Right lung (tissue), 10 donors: ENCODE data around the gene NXNL2. TPM values are rescaled to one million over a fixed set of nuclear protein-coding genes. Genes with fewer than 3 reads are reported as not detected.

Experiments used
- DNase-seq, 2 donors: peaks; one replicate each; pipeline ENCODE4 v3.0.0-alpha.2; 2013
- long read RNA-seq, 8 donors: transcript quantifications; one replicate each; lab custom pipeline, GENCODE V29; 2026
- polyA plus RNA-seq, 5 donors: library from polyadenylated mRNA; unstranded; fragments of 120-200 nt; gene quantifications; one replicate each; pipeline versions ENCODE4 v1.2.1 to v1.2.3, GENCODE V29; 2013; ENCODE audit warnings: inconsistent platforms in 1 of 5, low replicate concordance in 1 of 5; ENCODE audit not compliant: insufficient read length in 5 of 5, insufficient read depth in 1 of 5

NXNL2 gene
- polyA plus RNA-seq = 1 to 10 TPM in 1 of 5 donors, under 1 TPM in 4; 0.55 to 1.2 (median 0.95) TPM
- long read RNA-seq, donor 1, partial matches to known transcripts = 0 of 1 reads
- long read RNA-seq, donor 1, other reads (novel, unspliced or antisense) = 0 of 1 reads
- long read RNA-seq, donor 2 = 0 reads
- long read RNA-seq, donor 3 = 0 reads
- long read RNA-seq, donor 4 = 0 reads
- long read RNA-seq, donor 5 = 0 reads
- long read RNA-seq, donor 6 = 0 reads
- long read RNA-seq, donor 7 = 0 reads
- long read RNA-seq, donor 8 = 0 reads

DNA sequence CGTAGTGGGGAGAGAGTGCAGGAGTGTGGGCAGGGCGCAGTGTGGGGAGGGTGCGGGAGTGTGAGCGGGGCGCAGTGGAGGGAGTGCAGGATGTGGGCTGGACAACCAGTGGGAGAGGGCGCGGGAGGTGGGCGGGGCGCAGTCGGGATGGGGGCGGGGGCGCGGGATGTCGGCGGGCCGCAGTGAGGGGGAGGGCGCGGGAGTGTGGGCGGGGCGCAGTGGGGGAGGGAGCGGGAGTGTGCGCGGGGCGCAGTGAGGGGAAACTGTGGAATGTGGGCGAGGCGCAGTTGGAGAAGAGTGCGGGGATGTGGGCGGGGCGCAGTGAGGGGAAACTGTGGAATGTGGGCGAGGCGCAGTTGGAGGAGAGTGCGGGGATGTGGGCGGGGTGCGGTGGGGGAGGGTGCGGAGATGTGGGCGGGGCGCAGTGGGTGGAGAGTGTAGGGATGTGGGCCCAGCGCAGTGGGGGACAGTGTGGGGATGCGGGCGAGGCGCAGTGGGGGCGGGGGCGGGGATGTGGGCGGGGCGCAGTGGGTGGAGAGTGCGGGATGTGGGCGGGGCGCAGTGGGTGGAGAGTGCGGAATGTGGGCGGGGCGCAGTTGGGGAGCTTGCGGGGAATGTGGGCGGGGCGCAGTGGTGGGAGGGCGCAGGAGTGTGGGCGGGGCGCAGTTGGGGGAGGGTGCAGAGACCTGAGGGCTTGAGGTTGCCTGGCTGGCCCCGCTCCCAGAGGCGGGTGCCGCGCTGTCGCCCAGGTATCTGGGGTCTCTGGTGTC lies at the start of gene NXNL2:
Gene NXNL2, plus strand, starts transcription at position 723 of the 770 bp plus-strand sequence. CDS start 257 bp downstream, outside the sequence.
- peak; percentile 46 to 57 for DNase-seq

DNA sequence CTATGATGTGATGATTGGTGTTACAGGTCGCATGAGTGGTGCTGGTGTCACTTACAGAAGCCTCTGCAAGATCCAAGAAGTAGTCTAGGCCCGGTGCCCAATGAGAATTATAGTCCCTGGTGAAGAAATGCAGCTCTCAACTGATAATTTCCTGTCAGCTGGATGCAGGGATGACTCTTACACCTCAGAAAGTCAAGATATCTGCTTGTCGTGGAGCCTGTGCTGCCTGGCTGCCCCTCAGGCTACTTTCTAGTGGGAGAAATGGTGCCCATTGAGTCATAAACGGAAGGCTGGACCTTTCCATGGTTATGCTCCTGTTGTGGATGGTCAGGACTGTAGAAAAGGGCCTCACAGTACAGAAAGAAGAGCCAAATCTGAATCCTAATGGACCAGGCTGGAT lies 46.8 kb upstream of the NXNL2 start:
- DNase-seq = no peak

DNA sequence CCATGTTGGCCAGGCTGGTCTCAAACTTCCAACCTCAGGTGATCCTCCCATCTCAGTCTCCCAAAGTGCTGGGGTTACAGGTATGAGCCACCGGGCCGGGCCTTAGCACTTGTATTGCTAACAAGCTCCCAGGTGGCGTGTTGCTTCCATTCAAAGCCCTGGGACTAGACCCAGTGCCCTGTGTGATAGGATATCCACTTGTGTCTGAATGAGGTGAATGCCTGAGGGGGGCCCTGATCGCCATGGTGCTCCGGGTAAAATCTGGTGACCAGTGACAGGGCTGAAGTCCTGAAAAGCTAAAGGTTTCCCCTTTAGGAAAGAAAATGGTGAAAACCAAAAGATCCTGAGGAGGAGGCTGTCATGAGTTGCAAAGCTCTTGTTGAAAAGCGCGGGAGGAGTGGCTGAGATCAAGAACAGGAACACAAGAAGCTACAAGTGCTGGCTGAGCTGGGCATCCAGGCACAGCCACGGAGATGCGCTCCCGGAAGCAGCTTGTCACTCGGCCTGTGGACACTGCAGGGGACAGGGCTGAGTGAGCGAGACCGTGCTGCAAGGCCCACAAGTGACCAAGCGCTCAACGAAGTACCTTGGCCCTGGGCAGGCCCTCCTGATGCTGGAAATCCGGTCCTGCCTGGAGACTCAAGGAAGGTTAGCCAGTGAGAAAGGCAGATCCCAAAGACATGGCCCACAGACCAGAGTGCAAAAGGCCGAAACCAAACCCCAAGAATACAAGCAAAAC lies 39.8 kb upstream of the NXNL2 start:
- no peak for DNase-seq

DNA sequence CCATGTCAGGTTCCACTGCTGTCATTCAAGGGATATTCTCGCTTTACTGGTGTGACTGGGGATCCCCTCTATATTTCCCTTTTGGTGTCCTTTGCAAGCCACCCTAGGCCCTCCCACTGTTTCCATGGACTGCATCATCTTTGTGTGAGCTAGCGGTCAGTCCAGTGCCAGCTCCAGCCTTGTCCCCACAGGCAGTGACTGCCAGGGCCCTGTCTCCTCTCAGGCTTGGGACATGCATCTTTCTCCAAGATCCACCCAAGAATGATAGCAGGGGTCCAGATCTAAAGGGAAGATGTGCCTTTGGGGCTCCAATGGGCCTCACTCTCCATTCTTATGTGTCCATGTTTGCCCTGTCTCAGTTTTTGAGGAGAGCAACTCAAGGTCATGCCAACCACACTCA lies 37.8 kb upstream of the NXNL2 start:
- DNase-seq = no peak

DNA sequence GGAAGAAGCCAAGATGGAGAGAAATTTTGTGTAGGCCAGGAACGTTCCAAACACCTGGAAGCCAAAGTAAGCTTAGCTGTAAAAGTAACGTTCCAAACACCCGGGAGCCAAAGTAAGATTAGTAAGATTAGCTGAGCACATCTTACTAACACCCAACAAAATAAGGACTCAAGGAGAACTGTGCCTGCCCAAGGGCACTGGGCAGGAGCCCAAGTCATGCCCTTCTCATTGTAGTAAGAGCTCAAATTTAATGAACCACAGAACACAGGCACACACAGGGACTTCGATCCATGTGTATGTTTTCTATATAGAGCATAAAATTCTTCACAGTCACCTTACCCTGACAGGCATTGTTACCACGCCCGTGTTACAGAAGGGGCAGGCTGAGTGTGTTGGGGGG lies 36.1 kb upstream of the NXNL2 start:
- DNase-seq = no peak

DNA sequence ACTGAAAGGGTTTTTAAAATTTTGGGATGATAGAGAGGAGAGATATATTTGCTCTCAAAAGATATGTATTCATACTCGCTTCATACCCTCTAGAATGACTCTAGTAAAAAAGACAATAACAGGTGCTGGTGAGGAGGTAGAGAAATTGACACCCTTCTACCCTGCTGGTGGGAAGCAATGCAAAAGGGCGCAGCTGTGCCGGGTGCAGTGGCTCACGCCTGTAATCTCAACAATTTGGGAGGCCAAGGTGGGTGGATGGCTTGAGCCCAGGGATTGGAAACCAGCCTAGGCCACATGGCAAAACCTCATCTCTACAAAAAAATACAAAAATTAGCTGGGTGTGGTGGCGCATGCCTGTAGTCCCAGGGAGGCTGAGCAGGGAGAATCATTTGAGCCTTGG lies 33.9 kb upstream of the NXNL2 start:
- DNase-seq = no peak

DNA sequence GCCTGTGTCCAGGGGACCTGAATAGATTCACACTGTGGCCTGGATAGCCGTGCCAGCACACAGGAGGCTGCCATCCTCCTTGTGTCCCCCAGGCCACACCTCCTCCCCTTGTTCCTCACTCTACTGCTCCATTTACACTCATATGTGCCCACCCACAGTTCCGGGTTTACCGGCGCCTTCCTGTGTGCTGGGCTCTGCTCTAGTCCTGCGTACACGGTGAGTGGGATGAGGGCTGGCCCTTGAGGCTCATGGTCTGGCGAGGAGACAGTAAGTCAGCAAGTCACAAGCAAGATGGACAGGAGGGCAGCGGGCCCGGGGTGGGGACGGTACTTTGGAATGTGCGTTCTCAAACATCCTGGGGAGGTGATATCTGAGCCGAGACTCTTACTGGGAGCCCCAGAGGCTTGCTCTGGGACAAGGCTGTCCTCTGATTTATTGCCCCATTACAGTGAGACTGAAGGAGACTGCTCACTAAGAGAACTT lies 32.4 kb upstream of the NXNL2 start:
- no peak for DNase-seq

DNA sequence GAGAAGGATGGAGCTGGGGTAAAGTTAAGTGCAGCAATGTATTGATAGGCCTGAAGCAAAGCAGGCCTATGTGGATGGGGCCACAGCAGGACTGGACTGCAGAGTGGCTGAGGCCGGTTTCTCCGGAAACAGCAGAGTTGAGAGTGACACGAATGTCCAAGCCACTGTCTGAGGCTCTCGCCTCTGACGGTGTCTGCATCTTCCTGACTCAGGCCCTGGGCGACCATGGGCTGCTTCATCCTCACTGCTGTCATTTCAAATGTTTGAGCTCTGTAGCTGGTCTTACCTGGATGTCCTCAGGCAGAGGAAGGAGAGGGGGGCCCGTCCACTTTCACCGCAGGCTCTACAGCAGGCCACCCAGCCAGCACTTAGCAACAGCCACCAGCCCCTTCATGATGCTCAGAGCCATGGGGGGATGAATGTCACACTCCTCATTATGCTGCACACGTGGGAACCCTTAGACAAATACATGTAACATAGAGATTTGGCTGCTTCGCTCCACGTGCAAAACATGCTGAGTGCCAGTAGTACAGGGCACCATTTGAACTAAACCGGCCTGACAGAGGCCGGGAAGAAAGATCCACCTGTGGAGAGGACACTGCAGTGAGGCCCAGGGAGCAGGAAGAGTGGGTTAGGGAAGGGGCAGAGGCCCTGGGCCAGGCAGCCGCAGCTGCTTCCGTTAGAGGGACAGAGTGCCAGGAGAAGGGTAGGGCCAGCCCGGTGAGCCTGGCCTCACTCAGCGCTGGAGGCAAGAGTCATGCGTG lies 31.7 kb upstream of the NXNL2 start:
- no peak for DNase-seq

DNA sequence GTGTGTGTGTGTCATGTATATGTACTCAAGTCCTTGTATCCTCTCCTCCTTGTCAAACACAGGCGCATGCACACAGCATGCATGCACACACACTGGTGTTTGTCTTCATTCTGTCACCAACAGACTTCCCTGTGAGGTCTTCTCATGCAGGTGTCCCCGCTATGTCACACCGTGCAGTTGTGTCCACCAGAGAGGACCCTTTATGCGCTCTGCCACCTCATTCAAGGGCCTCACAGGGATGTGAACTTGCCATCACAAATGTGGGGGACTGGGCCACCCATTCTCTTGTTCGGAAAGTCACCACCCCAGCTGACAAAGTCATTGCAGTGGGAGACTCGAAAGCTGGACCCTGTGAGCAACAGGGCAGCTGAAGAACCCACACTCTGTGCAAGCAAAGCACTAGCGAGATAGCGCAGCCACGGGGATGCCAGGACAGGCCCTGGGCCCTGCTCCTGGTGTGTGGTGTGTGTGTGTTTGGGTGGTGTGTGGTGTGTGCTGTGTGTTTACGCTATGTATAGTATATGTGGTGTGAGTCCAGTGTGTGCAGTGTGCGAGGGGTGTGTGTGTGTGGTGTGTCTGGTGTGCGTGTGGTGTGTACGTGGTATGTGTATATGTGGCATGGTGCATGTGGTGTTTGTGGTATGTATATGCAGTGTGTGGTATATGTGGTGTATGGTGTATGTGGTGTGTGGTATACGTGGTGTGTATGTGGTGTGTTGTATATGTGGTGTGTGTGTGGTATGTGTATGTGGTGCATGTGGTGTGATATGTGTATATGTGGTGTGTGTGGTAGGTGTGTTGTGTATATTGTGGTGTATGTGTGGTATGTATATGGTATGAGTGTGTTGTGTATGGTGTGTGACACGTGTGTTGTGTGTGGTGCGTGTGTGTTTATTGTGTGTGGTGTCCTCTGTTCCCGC lies 30.9 kb upstream of the NXNL2 start:
- DNase-seq = no peak

DNA sequence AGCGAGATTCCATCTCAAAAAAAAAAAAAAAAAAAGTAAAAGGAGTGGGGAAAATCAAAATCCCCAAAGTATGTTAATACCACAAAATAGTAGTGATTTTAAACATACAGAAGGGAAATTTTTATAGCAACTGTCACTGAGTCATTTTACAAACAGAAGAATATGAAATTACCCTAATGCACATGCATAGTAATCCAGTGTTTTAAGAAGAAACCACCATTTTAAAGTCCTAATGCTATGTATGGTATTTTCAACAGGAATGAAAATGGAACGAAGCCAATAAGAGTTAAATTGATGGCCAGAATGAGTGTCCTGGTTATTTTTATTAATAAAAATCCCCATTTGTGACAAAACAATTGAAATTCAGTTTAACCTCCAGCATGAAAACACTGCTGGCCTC lies 26.7 kb upstream of the NXNL2 start:
- DNase-seq = no peak

DNA sequence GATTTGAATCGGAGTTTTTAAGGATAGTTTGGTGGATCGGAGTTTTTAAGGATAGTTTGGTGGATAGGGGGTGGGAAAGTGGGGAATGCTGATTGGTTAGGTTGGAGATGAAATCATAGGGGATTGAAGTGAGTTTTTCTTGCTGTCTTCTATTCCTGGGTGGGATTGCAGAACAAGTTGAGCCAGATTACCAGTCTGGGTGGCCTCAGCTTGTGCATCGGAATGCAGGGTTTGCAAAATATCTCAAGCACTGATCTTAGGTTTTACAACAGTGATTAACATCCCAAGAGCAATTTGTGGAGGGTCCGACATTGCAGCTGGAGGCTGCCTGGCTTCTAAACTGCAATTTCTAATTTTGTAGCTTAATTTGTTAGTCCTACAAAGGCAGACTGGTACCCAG lies 23.1 kb upstream of the NXNL2 start:
- DNase-seq = no peak

DNA sequence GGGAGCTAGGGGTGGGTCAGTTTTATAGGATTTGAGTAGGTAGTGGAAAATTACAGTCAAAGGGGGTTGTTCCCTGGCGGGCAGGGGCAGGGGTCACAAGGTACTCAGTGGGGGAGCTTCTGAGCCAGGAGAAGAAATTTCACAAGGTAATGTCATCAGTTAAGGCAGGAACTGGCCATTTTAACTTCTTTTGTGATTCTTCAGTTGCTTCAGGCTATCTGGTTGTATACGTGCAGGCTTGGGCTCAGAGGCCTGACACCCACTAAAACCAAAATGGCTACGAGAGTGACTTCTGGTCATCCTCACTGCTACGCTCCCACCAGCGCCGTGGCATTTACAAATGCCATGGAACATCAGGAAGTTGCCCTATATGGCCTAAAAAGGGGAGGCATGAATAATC lies 20.7 kb upstream of the NXNL2 start:
- no peak for DNase-seq

DNA sequence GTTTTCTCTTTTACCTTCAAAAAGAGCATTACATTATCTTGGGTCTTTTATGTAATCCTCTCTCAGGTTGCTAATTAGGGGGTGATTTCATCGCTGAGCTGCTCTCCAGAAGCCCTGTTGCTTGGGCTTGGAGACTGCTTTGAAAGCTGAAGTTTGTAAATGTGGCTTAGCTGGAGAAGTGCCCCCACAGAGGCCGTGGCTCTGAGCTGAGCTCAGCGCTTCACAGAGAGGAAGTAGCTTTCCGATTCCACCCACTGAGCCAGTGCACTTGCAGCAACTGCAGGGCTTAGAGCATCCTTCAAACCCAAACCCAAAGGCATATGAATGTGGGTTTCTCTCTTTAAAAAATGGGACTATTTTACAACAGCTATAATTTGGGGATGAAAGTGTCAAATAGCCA lies 13.7 kb upstream of the NXNL2 start:
- DNase-seq = no peak

DNA sequence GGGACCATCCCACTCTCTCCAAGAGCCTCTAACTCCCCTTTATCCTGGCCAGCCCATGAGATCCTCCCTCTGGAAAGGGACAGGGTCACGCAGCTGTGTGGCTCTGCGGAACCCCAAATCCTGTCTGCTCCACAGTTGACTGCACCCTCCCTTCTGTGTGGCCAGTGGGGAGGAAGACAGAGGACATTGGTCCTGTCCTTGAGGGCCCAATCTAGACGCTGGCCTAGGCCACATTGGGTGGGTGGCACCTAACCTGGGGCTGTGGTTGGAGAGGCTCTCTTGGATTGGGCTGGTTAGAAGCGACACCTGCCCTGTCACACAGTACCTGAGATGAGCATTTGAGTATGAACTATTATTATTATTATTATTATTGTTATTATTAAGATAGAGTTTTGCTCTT lies 12.6 kb upstream of the NXNL2 start:
- no peak for DNase-seq

DNA sequence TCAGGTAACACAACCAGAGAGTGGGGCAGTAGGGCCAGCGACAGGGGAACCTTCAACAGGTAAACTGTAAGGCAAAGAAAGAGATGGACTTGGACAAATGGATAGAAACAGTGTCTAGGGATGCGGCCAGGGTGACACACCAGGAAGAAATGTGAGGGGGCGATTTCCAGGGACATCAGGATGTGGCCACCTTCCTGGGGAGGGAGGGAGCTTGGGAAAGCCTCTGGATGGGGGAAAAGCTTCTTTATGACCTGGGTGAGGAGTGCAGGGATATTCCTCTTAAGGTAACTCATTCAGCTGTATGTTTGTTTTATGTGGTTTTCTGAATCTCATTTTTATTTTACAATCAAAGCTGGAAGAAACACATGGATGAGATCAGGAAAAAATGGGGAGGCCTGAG lies 11.9 kb upstream of the NXNL2 start:
- DNase-seq = no peak

DNA sequence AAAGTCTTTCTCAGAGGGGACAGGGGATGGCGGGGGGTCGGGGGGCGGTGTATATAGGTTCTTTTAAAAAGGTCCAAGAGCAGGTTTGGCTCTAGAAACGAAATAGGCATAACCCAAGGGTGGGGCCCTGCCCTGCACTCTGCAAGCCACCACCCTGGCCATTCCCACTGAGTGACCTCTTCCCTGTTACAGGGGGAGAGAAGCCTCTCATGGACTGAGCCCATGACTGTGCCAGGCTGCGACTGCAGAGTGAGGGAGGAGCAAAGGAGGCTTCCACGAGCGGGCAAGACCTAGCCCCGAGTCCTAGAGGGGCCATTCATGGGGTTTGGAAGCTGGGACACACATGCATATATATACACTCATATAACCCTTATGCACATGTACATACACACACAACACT lies 10.1 kb upstream of the NXNL2 start:
- no peak for DNase-seq

DNA sequence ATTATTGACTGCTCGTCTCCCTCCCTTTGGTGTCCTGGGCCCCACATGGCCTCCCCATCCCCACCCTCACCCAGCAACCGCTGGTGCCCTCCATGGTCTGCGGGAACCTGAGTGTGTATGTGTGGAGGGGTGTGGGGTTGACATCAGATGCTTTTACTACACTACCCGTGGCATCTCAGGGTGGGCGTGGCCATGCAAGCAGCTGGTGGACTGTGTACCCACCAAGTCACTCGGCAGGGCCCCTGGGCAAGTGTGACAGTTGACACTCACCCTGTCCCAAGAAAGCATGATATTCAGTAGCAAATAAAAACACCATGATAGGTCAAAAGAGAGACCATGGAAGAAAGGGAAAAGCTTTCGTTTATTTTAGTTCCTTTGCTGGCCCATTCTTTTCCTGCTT lies 7.4 kb upstream of the NXNL2 start:
- DNase-seq = no peak

DNA sequence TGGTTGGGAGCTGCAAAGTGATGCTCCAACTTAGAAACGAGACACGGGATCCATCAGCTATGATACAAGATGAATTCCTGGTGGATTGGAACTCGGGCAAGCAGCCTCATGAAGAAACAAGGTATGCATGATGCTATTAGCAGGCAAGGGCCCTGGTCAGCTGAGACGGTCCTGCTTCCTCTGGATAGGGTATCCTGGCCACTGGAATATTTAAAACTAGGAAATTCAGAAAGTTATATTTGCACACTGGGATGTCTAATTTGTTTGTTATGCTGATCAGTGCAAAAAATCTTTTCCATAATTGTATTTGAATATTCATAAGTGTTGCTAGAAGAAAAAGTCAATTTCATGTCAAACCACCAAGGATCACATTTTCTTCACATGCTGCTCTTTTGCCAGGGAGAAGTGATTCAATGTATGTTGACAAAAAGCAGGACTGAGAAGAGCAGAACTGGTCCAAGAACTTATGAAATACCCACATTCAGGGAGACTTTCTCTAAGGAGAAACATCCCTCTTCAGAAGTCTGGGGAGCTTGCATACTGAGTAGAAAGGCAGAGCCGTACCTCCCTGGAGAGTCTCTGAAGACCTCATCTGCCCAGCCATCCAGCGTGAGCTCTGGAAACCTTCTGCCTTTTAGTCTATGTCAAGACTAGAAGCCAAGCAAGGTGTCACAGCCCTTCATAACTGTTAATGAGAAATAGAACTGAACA lies 6.7 kb upstream of the NXNL2 start:
- DNase-seq = no peak

DNA sequence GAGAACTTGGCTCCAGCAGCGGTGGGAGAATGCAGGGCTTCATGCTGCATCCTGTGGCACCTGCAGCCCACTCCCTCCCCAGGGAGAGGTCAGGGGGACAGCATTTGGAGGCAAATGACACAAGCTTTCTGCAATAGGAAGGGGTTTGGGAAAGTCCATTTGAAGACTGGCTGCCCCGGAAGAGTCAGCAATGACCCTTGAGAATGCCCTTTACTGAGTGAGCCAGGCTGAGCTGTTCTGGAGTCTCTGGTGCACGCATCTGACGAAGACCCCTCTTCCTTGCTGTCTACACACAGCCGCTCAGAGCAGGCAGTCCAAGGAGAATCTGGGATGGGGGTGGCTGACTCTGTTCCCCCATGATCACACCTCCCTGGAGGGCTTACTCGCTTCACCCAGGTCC lies 5.5 kb upstream of the NXNL2 start:
- no peak for DNase-seq

DNA sequence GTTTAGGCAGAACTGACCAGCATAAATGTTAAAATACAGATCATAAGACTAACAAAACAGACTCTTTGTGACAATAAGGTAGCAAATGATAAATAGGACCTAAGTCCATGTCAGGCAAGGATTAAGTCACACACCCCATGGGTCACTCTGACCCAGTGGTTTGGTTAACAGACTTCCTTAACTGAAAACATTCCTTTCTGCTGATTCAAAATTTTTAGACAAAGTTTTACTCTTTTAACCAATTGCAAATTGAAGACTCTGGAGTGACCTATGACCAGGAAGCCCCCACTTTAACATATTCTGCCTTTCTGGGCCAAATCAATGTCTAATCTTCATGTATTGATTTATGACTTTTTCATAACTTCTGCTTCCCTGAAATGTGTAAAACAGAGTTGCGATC lies 4.9 kb upstream of the NXNL2 start:
- DNase-seq = no peak
